HUES64 (cell line): ENCODE data around the gene MAGEA3. TPM values are rescaled to one million over a fixed set of nuclear protein-coding genes. Genes with fewer than 3 reads are reported as not detected.
"Not testable (repeated sequence)": the region's sequence is repeated elsewhere in the genome, so short reads cannot be mapped to it uniquely, and the experiment has no call there.

Experiments
- H3K27ac ChIP-seq: 2 replicates; pipeline ENCODE4 v1.7.0; 2013; ENCODE audit warnings: low read depth, low read length, inconsistent platforms
- H3K27me3 ChIP-seq: 2 replicates; pipeline ENCODE4 v1.6.1; 2013; ENCODE audit warnings: mild to moderate bottlenecking, low read length; ENCODE audit not compliant: insufficient read depth
- H3K36me3 ChIP-seq: 2 replicates; pipeline ENCODE4 v1.6.1; 2013; ENCODE audit warnings: mild to moderate bottlenecking, low read length; ENCODE audit not compliant: insufficient read depth
- H3K4me1 ChIP-seq: 2 replicates; pipeline ENCODE4 v1.6.1; 2013; ENCODE audit warnings: mild to moderate bottlenecking, low read length, moderate library complexity; ENCODE audit not compliant: insufficient read depth
- H3K4me3 ChIP-seq: 2 replicates; pipeline ENCODE4 v1.5.1; 2013; ENCODE audit warnings: mild to moderate bottlenecking, low read length, moderate library complexity
- H3K9ac ChIP-seq: 2 replicates; pipeline ENCODE4 v1.6.1; 2013; ENCODE audit warnings: mild to moderate bottlenecking, low read depth, low read length
- H3K9me3 ChIP-seq: 2 replicates; pipeline ENCODE4 v1.6.1; 2013; ENCODE audit warnings: low read depth, low read length; ENCODE audit not compliant: insufficient read depth
- WGBS: fragments of 150-250, 120-280 bp; methylation state at CpG from one replicate; pipeline ENCODE4 v1.1.7; 2013; ENCODE audit warnings: missing lambda C conversion rate; 5-methylcytosine and 5-hydroxymethylcytosine counted together
- polyA plus RNA-seq, 2 experiments: library from polyadenylated mRNA; stranded (reverse); fragments of 50-300 nt; gene quantifications; one replicate each; pipeline ENCODE4 v1.2.3, GENCODE V29; 2013

Gene MAGEA3
- polyA plus RNA-seq (2013, experiment 1 of 2): not detected
- not detected for polyA plus RNA-seq (2013, experiment 2 of 2)

DNA sequence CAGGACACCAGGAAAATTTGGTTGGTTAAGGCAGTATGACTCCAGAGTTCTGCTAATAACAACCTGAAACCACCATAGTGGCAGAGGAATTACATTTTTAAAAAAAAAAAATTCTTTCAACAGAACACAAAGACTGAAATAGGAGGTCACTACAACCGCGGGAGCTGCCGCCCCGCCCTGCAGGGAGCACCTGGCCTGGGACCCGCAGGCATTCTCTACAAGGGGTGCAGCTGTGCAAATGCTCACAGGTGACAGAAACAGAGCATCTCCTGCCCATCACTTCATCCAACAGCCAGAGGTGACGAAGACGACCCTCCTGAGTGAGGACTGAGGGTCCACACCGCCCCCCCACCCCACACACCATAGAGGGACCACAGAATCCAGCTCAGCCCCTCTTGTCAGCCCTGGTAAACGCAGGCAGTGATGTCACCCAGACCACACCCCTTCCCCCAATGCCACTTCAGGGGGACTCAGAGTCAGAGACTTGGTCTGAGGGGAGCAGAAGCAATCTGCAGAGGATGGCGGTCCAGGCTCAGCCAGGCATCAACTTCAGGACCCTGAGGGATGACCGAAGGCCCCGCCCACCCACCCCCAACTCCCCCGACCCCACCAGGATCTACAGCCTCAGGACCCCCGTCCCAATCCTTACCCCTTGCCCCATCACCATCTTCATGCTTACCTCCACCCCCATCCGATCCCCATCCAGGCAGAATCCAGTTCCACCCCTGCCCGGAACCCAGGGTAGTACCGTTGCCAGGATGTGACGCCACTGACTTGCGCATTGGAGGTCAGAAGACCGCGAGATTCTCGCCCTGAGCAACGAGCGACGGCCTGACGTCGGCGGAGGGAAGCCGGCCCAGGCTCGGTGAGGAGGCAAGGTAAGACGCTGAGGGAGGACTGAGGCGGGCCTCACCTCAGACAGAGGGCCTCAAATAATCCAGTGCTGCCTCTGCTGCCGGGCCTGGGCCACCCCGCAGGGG is at the start of gene MAGEA3:
Gene MAGEA3, plus strand, starts transcription at position 843 of the 980 bp plus-strand sequence. CDS start 2,039 bp downstream, outside the sequence.
- not testable (repeated sequence) for H3K9me3 ChIP-seq, H3K4me3 ChIP-seq, H3K4me1 ChIP-seq, H3K9ac ChIP-seq, H3K36me3 ChIP-seq, H3K27me3 ChIP-seq, H3K27ac ChIP-seq
- WGBS: no CpG with 5 or more reads among the region's 34 CpGs

DNA sequence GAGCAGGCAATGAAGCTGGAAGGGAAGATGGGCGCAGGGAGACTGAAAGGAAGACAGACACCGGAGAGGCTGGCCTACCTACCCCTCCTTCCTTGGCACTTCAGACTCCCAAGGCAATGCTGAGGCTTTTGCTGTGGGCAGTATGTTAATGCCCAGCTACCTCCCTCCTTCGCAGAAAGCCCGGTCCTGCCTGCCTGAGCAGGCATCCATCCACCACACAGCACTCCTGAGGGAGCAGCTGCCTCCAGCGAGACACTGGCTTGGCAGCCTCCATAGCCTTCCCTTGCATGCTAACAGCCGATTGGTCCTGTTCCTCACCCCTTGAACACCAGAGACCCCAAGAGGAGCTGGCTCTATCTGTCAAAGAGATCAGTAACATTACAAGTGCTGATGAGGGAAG is 46.5 kb upstream of the MAGEA3 start:
- Histone ChIP-seq H3K27me3 (no peaks in the 10 kb centered on the region), H3K36me3 (peaks cover 21% of the 10 kb centered on the region; the same call in 1 of the 2 replicates), H3K4me3 (no peak overlapping the region), H3K9me3 (no peaks in the 10 kb centered on the region), H3K4me1 (no peaks in the 10 kb centered on the region), H3K27ac (no peak overlapping the region), H3K9ac (no peak overlapping the region)
- WGBS: 93% methylated on average over 5 of the region's 6 CpGs

DNA sequence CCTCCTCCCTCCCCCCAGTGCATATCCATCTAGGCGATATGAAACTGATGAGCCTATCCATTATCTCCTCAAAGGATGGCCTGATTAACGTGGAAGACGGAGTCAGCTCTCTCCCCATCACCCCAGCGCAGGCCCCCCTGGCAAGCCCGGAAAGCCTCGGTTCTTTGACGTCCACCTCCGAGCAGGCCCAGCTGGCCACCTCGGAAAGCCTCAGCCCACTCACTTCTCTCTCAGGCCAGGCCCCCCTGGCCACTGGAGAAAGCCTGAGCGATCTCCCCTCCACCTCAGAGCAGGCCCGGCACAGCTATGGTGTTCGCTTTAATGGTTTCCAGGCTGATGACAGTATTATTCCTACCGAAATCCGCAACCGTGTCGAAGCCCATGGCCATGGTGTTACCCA is 46.1 kb upstream of the MAGEA3 start:
- Histone ChIP-seq H3K9ac (no peak overlapping the region), H3K27me3 (no peaks in the 10 kb centered on the region), H3K9me3 (no peaks in the 10 kb centered on the region), H3K4me1 (no peaks in the 10 kb centered on the region), H3K36me3 (peaks cover 18% of the 10 kb centered on the region; the same call in 1 of the 2 replicates), H3K27ac (no peak overlapping the region), H3K4me3 (no peak overlapping the region)
- WGBS: 96% methylated on average over 16 of the region's 16 CpGs

GRCh38 chrX:152656087-152656486 is 42.5 kb upstream of the MAGEA3 start:
- WGBS: 73% methylated on average over 2 of the region's 4 CpGs
- Histone ChIP-seq H3K27me3 (no peaks in the 10 kb centered on the region), H3K4me1 (no peaks in the 10 kb centered on the region), H3K9ac (no peak overlapping the region), H3K36me3 (peaks cover 5% of the 10 kb centered on the region; the same call in 1 of the 2 replicates), H3K27ac (no peak overlapping the region), H3K9me3 (no peaks in the 10 kb centered on the region), H3K4me3 (no peak overlapping the region)

- Histone ChIP-seq H3K4me1 (no peaks in the 10 kb centered on the region), H3K4me3 (no peak overlapping the region), H3K27ac (no peak overlapping the region), H3K9me3 (no peaks in the 10 kb centered on the region), H3K9ac (no peak overlapping the region), H3K27me3 (no peaks in the 10 kb centered on the region), H3K36me3 (no peaks in the 10 kb centered on the region; the same call in 1 of the 2 replicates)
- WGBS: 95% methylated on average over 7 of the region's 7 CpGs
Observed at GRCh38 chrX:152656890-152657289, 41.7 kb upstream of the MAGEA3 start.

DNA sequence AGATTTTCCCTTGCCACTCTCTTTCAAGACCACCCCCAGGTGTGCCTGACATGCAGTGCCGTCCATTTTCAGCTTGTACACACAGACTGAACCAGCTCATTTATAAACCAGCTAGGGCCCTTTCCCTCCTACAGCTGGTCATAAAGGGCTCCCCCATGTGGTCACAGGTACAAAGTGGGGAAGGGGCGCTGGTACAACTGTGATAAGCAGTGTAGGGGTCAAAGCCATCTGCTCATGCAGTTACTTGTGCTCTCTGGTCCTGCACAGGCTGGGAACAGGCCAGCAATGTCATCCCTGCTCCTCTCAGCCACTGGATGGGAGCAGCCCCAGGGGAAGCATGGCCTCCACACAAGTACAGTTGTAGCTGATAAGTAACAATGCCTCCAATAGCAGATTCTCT is 40.3 kb upstream of the MAGEA3 start:
- no peaks in the 10 kb centered on the region for H3K9me3 ChIP-seq
- H3K27me3 ChIP-seq: no peaks in the 10 kb centered on the region
- no peaks in the 10 kb centered on the region for H3K4me1 ChIP-seq
- H3K36me3 ChIP-seq: no peaks in the 10 kb centered on the region
- no peak overlapping the region for H3K9ac ChIP-seq
- no peak overlapping the region for H3K4me3 ChIP-seq
- WGBS: 55% methylated on average over 2 of the region's 2 CpGs
- no peak overlapping the region for H3K27ac ChIP-seq

- H3K4me1 ChIP-seq: no peaks in the 10 kb centered on the region
- H3K4me3 ChIP-seq: no peak overlapping the region
- no peak overlapping the region for H3K27ac ChIP-seq
- no peaks in the 10 kb centered on the region for H3K36me3 ChIP-seq
- no peaks in the 10 kb centered on the region for H3K9me3 ChIP-seq
- no peak overlapping the region for H3K9ac ChIP-seq
- WGBS: 90% methylated on average over 2 of the region's 4 CpGs
- no peaks in the 10 kb centered on the region for H3K27me3 ChIP-seq
Observed at GRCh38 chrX:152663086-152663485, 35.5 kb upstream of the MAGEA3 start.

- H3K27ac ChIP-seq: no peak overlapping the region
- H3K27me3 ChIP-seq: no peaks in the 10 kb centered on the region
- H3K36me3 ChIP-seq: no peaks in the 10 kb centered on the region
- WGBS: 84% methylated on average over 1 of the region's 2 CpGs
- no peak overlapping the region for H3K9ac ChIP-seq
- no peaks in the 10 kb centered on the region for H3K4me1 ChIP-seq
- no peak overlapping the region for H3K4me3 ChIP-seq
- H3K9me3 ChIP-seq: no peaks in the 10 kb centered on the region
Observed at GRCh38 chrX:152674135-152674534, 24.5 kb upstream of the MAGEA3 start.

- not testable (repeated sequence) for H3K27me3 ChIP-seq, H3K27ac ChIP-seq, H3K4me3 ChIP-seq, H3K4me1 ChIP-seq, H3K9me3 ChIP-seq, H3K9ac ChIP-seq, H3K36me3 ChIP-seq
- 100% methylated on average over 1 of the region's 3 CpGs for WGBS
Observed at GRCh38 chrX:152674652-152675051, 23.9 kb upstream of the MAGEA3 start.

DNA sequence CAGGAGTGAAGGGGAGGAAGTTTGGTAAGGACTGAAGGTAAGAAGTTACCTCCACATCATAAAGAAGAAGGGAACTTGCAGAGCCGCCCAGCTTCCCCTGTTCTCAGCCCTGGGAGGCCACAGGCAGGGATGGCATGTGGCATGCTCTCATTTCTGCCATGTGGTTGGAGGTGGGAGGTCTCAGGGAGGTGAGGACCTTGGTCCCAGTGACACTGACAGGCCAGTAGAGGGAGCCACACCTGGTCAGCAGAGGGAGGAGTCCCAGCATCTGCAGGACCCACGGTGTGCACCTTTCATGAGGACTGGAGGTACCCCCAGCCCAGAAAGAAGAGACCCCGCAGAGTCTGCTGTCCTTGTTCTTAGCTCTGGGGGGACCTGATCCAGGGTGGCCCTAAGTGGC is 17.6 kb upstream of the MAGEA3 start:
- H3K27ac ChIP-seq, H3K36me3 ChIP-seq, H3K27me3 ChIP-seq, H3K9ac ChIP-seq, H3K4me3 ChIP-seq, H3K9me3 ChIP-seq, H3K4me1 ChIP-seq: not testable (repeated sequence)
- WGBS: no CpG with 5 or more reads among the region's 3 CpGs

GRCh38 chrX:152700390-152700789 is 1.8 kb downstream of the MAGEA3 start:
- 95% methylated on average over 4 of the region's 5 CpGs for WGBS
- H3K27me3 ChIP-seq, H3K9me3 ChIP-seq, H3K9ac ChIP-seq, H3K4me3 ChIP-seq, H3K4me1 ChIP-seq, H3K36me3 ChIP-seq, H3K27ac ChIP-seq: not testable (repeated sequence)
